ENCODE data around the gene SLC25A31.

- TF ChIP-seq HNF4A (conservative IDR thresholded peaks at IDR 0.05) (no peak), ZBTB33 (IDR thresholded peaks at IDR 0.05) (no peak), RAD21 (IDR thresholded peaks at IDR 0.05) (no peak), EGR1 (IDR thresholded peaks at IDR 0.05; ENCODE audit: low read depth in 2 of 2) (no peak), JUND (IDR thresholded peaks at IDR 0.05) (no peak), FOXA1 (IDR thresholded peaks at IDR 0.05) (no peak), YY1 (IDR thresholded peaks at IDR 0.05) (no peak), MAX (IDR thresholded peaks at IDR 0.05) (no peak), GABPA (IDR thresholded peaks at IDR 0.05 in 1 of 2, conservative IDR thresholded peaks at IDR 0.05 in 1 of 2) (no peak), TAF1 (conservative IDR thresholded peaks at IDR 0.05) (no peak)
- TF ChIP-seq, protein P1, sequence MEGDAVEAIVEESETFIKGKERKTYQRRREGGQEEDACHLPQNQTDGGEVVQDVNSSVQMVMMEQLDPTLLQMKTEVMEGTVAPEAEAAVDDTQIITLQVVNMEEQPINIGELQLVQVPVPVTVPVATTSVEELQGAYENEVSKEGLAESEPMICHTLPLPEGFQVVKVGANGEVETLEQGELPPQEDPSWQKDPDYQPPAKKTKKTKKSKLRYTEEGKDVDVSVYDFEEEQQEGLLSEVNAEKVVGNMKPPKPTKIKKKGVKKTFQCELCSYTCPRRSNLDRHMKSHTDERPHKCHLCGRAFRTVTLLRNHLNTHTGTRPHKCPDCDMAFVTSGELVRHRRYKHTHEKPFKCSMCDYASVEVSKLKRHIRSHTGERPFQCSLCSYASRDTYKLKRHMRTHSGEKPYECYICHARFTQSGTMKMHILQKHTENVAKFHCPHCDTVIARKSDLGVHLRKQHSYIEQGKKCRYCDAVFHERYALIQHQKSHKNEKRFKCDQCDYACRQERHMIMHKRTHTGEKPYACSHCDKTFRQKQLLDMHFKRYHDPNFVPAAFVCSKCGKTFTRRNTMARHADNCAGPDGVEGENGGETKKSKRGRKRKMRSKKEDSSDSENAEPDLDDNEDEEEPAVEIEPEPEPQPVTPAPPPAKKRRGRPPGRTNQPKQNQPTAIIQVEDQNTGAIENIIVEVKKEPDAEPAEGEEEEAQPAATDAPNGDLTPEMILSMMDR (IDR thresholded peaks at IDR 0.05; ENCODE audit: low read depth, low read length, missing input control) = no peak
- TF ChIP-seq, protein P2, sequence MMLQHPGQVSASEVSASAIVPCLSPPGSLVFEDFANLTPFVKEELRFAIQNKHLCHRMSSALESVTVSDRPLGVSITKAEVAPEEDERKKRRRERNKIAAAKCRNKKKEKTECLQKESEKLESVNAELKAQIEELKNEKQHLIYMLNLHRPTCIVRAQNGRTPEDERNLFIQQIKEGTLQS (IDR thresholded peaks at IDR 0.05) = no peak
- TF ChIP-seq, protein P3, sequence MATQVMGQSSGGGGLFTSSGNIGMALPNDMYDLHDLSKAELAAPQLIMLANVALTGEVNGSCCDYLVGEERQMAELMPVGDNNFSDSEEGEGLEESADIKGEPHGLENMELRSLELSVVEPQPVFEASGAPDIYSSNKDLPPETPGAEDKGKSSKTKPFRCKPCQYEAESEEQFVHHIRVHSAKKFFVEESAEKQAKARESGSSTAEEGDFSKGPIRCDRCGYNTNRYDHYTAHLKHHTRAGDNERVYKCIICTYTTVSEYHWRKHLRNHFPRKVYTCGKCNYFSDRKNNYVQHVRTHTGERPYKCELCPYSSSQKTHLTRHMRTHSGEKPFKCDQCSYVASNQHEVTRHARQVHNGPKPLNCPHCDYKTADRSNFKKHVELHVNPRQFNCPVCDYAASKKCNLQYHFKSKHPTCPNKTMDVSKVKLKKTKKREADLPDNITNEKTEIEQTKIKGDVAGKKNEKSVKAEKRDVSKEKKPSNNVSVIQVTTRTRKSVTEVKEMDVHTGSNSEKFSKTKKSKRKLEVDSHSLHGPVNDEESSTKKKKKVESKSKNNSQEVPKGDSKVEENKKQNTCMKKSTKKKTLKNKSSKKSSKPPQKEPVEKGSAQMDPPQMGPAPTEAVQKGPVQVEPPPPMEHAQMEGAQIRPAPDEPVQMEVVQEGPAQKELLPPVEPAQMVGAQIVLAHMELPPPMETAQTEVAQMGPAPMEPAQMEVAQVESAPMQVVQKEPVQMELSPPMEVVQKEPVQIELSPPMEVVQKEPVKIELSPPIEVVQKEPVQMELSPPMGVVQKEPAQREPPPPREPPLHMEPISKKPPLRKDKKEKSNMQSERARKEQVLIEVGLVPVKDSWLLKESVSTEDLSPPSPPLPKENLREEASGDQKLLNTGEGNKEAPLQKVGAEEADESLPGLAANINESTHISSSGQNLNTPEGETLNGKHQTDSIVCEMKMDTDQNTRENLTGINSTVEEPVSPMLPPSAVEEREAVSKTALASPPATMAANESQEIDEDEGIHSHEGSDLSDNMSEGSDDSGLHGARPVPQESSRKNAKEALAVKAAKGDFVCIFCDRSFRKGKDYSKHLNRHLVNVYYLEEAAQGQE (IDR thresholded peaks at IDR 0.05) = no peak
These were observed 11.0 kb downstream of the SLC25A31 start for GRCh38 chr4:127741247-127741646.

Data from liver (tissue), 3 donors.